Inflammatory macrophage treated with lipopolysaccharide for 4 hours (primary cell): ENCODE results near the gene S1PR3.
A peak's percentile ranks its signal among the peaks of the same experiment; 100 is the strongest.

Experiments
- DNase-seq: peaks from one replicate; pipeline ENCODE4 v3.0.0-alpha.2; 2020

The S1PR3 gene

GRCh38 chr9:88993871-88994460 is 2.7 kb downstream of the S1PR3 start:
- DNase-seq = no peak

DNA sequence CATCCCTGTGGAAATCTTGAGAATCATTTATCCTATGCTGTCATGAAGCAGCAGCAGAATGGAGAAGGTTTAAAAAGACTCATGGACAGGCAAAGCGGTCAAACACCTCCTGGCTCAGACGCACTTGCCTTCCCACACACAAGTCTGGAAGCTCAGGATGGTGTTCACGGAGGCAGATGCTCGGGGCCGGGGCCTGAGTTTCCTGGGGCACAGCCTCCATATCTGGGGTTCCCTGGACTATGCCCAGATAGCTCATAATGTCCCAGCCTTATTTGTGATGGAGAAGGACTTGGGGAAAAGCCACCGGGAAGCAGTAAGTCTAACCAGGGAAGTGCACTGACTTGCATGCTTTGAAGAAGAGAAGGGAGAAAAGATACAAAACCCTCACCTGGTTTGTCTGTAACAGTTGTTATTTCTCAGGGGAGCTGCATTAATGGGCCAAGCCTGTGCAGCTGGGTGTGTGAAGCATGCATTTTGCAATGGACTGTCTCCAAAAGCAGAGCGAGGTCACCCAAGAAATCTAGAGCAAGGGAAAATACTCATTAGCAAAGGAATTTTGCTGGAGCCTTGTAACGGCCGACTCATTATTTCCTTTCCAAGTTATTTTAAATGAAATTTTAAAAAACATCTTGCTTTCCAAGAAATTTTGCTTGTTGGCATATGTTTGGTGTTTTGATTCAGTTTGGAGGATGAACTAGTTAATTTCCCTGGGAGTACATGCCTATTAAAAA is 3.4 kb downstream of the S1PR3 start:
- no peak for DNase-seq

DNA sequence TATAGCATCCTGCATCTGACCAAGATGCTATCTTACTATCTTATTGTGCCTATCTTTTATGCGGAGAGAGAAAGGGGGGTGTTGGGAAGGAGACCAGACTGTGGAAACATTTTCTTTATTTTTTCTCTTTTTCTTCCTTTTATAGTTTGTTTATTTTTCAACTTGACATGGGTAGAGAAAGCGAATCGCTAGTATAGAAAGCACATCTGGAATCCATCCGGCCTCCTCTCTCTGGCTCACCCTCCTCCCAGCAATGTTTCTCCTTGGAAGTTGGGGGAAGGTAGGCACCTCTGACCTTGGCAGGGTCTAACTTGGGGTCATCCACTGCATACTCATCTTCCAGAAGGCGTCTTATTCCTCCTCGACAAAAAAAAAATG is 3.9 kb downstream of the S1PR3 start:
- no peak for DNase-seq

DNA sequence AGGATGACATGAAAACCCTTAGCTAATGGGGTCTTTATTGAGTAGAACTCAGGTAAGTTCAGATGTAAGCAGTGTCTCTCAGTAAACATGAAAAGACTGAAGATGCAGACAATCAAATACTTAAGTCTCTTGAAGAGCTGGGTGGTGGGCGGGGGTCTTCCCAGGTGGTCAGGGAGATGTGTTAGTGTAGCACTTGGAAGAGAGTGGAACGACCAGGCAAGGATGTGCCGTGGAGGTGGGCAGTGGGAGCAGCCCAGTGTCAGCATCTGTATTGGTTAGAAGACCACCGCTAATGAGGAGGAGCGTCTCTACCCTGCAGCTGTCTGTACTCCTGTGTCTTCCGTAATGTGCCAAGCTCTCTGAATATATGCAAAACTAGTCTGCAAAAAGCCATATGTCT is 4.4 kb downstream of the S1PR3 start:
- no peak for DNase-seq

GRCh38 chr9:88996046-88996920 is 5.0 kb downstream of the S1PR3 start:
- no peak for DNase-seq

DNA sequence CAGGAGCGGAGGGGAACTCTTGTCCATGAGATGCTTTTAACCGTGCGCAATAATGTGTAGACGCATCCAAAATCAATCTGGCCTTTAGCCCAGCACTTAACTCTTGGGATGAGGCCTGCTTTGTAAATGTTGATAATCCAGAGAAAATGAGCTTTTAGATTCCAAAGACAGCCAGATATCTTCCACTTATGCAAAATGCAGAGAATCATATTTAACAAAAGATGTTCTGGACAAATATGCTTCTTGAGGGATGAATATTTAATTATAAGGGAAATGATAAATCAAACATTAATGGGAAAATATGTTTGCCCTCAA is 5.6 kb downstream of the S1PR3 start:
- no peak for DNase-seq

DNA sequence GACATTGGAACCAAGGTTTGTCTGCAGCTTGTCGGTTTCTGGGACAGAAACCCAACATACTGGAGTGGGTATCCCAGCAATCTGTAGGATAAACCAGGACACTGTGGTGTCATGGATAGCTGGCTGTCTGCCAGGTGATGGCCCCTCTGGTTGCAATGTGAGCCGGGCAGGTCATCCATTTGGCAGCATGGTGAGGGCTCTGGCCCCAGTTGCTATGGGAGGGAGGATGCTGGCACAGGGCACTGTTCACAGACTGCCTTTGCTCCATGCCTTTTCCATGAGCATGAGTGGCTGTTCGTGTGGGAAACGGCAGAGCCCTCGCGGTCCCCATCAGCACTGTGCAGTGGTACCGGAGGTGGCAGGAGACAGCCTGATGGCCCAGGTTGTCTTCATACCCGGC is 6.4 kb downstream of the S1PR3 start:
- DNase-seq = no peak

GRCh38 chr9:88998503-88998902 is 7.2 kb downstream of the S1PR3 start:
- no peak for DNase-seq

GRCh38 chr9:88998911-88999310 is 7.6 kb downstream of the S1PR3 start:
- no peak for DNase-seq

DNA sequence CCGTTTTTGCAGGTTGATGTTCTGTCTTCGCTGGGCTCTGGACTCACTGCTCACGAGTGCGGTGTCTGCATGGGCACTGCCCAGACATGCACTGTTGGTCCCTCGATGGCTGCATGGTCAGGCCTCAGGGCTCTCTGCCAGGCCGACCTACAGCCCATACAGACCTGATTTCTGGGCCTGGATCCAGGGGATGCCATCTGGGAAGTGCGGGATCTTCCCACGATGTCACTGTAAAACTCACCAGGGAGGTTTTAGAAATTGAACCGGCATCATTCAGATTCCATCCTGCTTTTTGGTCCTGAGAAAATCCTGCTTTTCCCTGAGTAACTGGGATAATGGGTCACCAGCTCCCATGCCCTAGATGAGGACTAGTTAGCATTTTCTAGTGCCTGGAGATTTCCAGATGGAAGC is 9.1 kb downstream of the S1PR3 start:
- no peak for DNase-seq

DNA sequence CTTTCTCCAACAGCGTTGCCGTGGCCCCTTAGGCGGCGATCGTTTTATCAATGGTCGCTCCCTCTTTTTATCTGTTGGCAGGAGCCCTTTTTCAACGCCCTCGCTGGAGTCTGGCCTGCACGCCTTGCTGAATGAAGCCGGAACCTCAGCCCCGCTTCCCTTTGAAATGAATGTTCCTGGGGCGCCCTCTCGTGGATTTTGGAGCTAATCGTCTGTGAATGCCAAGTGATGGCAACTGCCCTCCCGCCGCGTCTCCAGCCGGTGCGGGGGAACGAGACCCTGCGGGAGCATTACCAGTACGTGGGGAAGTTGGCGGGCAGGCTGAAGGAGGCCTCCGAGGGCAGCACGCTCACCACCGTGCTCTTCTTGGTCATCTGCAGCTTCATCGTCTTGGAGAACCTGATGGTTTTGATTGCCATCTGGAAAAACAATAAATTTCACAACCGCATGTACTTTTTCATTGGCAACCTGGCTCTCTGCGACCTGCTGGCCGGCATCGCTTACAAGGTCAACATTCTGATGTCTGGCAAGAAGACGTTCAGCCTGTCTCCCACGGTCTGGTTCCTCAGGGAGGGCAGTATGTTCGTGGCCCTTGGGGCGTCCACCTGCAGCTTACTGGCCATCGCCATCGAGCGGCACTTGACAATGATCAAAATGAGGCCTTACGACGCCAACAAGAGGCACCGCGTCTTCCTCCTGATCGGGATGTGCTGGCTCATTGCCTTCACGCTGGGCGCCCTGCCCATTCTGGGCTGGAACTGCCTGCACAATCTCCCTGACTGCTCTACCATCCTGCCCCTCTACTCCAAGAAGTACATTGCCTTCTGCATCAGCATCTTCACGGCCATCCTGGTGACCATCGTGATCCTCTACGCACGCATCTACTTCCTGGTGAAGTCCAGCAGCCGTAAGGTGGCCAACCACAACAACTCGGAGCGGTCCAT is 10.0 kb downstream of the S1PR3 start:
- peak; percentile 83 for DNase-seq

- no peak for DNase-seq
Measured at GRCh38 chr9:89001917-89002540, 10.8 kb downstream of the S1PR3 start.

GRCh38 chr9:89002987-89003386 is 11.7 kb downstream of the S1PR3 start:
- no peak for DNase-seq

- no peak for DNase-seq
Measured at GRCh38 chr9:89005323-89005722, 14.1 kb downstream of the S1PR3 start.

DNA sequence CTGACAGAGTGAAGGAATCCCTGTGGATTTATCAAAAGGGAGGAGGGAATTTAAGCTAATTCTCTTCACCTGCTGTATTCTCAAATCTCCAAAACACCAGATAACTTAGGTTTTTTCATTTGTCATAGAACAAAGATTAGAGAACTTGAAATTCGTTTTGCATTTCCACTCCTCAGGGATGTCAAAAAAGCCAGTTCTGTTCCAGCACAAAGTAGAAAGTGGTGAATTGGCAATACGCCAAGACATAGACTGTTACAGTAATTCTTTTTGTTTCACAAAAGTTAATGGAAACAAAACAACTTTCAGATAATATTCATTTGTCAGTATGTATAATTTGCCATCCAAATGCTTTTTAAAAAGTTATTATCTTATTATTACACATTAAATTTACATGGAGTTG is 15.0 kb downstream of the S1PR3 start:
- no peak for DNase-seq

DNA sequence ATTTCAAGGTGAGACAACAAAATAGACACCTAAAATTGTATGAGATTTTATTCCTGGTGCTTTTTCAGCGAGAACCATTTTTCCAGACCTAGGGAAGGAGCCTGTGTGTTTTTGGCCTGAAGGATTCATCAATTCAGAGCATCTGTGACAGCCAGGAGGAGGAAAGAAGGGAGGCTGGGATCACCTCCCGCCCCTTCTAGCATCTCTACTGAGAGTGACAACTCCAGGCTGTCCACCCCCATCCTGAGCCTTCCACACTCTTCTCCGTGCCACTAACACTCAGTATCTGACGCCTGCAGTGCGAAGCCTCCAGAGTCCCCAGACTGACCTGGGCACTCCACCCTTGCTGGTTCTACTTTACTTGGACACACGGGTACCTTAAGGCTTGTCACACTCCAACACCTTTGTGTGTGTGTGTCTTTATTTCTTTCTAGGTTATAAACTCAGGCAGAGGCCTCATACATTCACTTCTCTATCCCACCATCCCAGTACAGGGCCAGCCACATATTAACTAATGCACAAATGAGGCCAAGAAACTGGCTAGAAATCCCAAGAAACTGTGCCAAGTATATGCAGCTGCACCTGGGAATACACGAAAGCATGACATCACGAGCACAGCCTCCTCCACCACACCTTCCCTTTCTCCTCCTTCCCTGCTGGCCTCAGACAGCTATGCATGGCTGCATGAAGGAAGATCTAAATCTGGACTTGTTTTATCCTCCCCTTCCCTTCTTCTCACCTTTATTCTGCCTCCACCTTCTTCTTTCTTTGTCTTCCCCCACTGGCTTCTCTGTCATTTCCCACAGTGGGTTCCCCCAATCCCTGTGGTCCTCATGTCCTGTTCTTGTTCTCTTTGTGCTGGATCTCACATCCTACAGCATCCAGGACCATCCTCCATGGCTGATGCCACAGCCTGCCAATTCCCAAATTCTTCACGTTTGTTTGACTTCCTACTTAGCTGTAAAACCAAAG is 16.0 kb downstream of the S1PR3 start:
- no peak for DNase-seq

DNA sequence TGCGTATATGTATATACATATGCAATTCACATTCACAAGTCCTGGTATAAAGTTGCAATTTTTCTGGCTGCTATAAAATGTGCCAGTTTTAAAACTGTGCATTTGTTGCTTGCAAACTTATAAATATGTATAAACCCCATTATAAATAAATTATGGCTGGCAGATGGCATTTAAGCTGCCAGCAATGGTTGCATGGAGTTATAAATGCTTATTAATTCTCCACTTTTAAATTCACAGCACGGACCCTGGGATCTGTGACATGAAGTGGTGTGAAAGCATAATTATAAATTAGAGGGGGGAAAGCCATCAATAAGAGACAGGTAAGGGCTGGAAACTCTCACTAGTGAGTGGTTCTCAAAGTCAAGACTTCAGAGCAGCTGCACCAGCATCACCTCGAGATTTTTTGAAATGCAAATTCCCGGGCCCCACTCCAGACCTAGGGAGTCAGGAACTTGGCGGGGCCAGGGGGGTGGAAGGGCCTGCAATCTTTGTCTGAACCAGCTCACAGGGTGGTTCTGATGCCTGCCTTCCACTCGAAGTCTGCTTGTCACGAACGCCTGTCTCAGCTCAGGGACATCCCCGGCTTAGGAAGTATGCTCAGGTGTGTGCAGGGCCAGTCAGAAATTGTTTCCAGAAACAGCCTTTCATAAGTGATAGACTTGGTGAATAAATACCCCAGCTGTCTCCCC is 16.9 kb downstream of the S1PR3 start:
- no peak for DNase-seq

DNA sequence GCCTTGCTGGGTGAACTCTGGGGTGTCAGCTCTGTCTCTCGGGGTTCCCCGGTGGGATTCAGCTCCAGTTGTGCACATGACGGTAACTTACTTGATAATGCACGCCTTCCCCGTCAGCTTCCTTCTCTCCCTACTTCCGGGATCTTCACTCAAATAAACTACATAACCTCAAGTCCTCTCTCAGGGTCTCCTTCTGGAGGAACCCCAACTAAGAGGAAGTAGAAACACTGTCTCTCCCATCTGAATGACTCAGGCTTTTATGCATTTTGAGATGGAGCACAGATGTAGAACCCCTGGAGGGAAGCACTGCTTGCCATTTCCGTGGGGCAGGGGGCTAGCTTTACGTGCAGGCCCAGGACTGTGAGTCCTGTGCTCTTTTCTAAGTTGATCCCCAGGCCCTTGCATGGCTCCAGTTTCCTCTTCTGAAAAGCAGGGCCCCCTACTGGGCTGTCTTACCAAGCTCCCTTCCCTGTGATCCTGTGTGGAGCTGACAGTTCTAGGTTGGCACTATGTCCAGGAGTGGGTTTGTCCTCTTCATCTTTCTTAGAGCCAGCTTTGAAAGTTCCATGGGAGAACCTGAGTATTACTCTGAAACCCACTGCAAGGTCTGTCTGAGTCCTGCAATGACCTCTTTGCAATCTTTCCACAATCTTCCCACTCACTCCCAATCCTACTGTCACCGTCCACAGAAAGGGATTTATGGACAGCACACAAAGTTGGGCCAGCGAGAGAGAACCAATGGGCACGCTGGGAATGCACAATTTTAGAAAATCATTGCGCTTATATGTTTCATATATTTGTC is 17.7 kb downstream of the S1PR3 start:
- DNase-seq = peak; percentile 23

DNA sequence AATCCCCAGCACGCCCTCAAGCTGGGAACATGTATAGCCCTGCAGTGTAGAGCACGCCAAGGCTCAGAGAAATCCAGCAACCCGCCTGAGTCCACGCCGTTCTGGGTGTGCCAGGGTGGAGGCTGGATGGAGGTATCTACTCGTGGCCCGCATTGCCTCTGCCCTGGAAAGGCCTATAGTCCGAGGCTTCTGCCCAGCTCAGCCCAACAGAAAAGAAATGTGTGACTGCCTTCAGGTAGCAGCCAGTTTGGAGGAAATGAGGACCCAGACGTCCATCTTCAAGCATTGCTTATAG is 18.2 kb downstream of the S1PR3 start:
- DNase-seq = no peak

DNA sequence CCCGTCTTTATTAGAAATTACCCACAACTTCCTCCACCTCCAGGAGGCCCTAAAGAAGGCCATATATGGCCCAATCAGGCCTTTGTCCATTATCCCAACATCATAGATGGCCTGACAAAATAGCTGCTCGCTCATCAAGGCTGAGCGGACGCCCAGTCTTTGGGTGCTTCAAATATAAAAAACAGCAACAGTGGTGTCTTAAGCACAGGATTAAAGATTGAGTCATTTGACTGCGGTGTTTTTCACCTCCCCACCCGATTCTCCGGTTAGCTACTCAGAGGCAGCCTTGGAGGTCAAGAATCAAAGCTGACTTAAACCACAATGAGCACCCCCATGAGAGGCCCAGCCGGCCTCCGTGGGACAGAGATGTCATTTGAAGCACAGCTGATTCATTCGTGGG is 18.8 kb downstream of the S1PR3 start:
- DNase-seq = no peak
